T-helper 1 cell treated with Interleukin-12 subunit alpha and Interleukin-12 subunit beta and Interleukin-4 antibody, amounts not matched to agents 30 μg/mL and 1 μg/mL, for 36 hours (primary cell): Measurements from ENCODE around the gene BASP1.
"Not testable (repeated sequence)": the region's sequence is repeated elsewhere in the genome, so short reads cannot be mapped to it uniquely, and the experiment has no call there.

ENCODE experiments used
- H3K27ac Mint-ChIP-seq: one replicate; pipeline ENCODE4 v1.8.0; 2021; ENCODE audit warnings: mild to moderate bottlenecking, mixed read lengths
- H3K27me3 Mint-ChIP-seq: one replicate; pipeline ENCODE4 v1.8.0; 2021; ENCODE audit warnings: low read depth, mixed read lengths
- H3K36me3 Mint-ChIP-seq: one replicate; pipeline ENCODE4 v1.8.0; 2021; ENCODE audit warnings: low read depth, mixed read lengths
- H3K4me1 Mint-ChIP-seq: one replicate; pipeline ENCODE4 v1.8.0; 2021; ENCODE audit warnings: low read depth, mixed read lengths
- H3K4me3 Mint-ChIP-seq: one replicate; pipeline ENCODE4 v1.8.0; 2021; ENCODE audit warnings: mild to moderate bottlenecking, moderate library complexity, mixed read lengths
- H3K9me3 Mint-ChIP-seq: one replicate; pipeline ENCODE4 v1.8.0; 2021; ENCODE audit warnings: mixed read lengths

The BASP1 gene

DNA sequence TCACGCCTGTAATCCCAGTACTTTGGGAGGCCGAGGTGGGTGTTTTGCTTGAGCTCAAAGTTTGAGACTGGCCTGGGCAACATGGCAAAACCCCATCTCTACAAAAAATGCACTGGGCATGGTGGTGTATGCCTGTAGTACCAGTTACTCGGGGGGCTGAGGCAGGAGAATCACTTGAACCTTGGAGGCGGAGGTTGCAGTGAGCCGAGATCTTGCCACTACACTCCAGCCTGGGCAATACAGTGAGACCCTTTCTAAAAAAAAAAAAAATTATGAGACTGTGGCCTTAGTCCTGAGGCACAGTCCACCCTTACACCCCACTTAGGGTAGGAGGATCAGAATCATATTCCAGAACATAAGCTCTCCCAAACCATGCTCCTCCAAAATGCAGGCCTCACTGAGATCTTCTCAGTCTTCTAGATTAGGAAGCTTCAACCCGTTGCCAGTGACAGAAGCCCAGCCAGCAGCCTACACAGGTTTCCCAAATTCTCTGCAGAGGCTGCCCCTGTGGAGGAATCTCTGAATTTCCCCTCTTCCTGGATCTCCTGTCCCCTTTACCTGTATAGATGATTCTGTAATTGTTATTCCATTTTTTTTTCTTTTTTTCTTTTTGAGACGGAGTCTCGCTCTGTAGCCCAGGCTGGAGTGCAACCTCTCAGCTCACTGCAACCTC lies 77.3 kb downstream of the BASP1 start:
- Mint-ChIP-seq H3K36me3 (no peaks in the 10 kb centered on the region), H3K27ac (no peak overlapping the region), H3K4me1 (no peaks in the 10 kb centered on the region), H3K9me3 (peaks cover 9% of the 10 kb centered on the region), H3K27me3 (no peaks in the 10 kb centered on the region), H3K4me3 (no peak overlapping the region)

DNA sequence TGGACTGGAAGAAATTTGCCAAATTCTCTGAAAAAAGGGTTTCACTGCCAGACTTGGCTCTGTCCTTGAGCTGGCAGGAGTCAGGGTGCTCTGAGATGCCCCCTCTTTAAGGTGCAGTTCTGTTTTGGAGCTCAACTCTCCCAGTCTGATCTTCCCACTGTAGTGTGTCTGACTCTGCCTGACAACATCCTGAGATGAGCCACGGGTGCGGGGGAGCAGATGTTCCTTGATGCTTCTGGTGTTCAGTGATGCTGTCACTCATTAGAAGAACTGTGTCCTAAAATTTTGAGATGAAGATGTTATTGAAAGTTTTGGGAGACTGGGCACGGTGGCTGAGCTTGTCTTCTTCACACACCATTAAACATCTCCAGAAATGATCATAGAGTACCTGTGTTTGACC lies 78.2 kb downstream of the BASP1 start:
- Mint-ChIP-seq H3K4me3 (no peak overlapping the region), H3K27me3 (no peaks in the 10 kb centered on the region), H3K4me1 (no peaks in the 10 kb centered on the region), H3K9me3 (peaks cover 4% of the 10 kb centered on the region), H3K36me3 (no peaks in the 10 kb centered on the region), H3K27ac (no peak overlapping the region)

DNA sequence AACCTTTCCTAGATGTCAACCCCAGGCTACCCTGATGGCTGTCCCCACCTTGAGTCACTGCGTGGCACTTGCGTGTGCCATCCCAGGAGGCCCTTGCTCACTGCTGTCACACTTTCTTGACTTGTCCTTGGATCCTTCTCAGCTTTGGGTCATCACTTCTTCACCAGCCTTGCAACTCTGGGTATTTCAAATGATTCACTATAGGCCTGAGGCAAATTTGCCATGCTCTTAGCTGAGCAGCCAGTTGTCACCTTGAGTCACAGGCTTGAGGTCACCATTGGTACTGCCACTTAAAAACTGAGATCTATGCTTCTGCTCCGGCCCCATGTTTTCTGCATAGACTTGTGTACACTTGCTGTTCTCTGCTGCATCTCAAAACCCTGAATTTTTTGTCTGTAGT lies 84.7 kb downstream of the BASP1 start:
- no peak overlapping the region for H3K27ac Mint-ChIP-seq
- H3K27me3 Mint-ChIP-seq = no peaks in the 10 kb centered on the region
- H3K36me3 Mint-ChIP-seq = no peaks in the 10 kb centered on the region
- no peak overlapping the region for H3K4me3 Mint-ChIP-seq
- no peaks in the 10 kb centered on the region for H3K4me1 Mint-ChIP-seq
- H3K9me3 Mint-ChIP-seq = peaks cover 4% of the 10 kb centered on the region

DNA sequence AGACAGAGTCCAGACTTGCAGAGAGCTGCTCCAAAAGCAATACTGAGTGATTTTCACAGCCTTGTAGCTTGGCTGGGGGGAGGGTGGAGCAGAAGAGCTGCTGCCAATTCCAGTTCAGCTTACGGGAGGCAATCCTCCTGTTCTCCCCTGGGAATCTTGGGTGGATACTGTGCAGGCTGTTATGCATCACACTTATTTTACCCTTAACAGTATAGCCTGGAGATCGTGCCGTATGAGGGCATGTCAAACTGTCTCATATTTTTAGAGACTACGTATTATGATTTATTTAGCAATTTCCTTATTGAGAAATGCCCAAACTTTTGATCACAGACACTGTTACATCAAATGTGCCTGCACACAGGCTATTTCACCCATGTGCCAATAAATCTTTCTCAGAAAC lies 85.2 kb downstream of the BASP1 start:
- Mint-ChIP-seq H3K27ac (no peak overlapping the region), H3K4me3 (no peak overlapping the region), H3K4me1 (no peaks in the 10 kb centered on the region), H3K27me3 (no peaks in the 10 kb centered on the region), H3K9me3 (peaks cover 7% of the 10 kb centered on the region), H3K36me3 (no peaks in the 10 kb centered on the region)

DNA sequence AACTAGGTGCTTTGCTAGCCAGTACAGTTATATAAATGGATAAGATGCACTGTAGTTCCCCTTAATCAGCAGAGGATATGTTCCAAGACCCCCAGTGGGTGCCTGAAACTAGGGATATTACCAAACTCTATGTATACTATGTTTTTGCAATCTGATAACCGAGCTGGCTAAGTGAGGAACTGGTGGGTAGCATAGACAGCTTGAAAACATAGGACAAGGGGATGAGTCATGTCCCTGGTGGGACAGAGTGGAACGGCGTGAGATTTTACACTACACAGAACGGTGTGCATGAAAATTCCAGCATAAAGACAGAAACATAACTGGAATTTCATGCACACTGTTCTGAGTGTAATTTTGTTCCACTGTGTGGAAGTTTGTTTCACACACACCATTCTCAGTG lies 86.9 kb downstream of the BASP1 start:
- Mint-ChIP-seq H3K36me3 (no peaks in the 10 kb centered on the region), H3K27me3 (no peaks in the 10 kb centered on the region), H3K9me3 (peaks cover 7% of the 10 kb centered on the region), H3K4me1 (no peaks in the 10 kb centered on the region), H3K4me3 (no peak overlapping the region), H3K27ac (no peak overlapping the region)

DNA sequence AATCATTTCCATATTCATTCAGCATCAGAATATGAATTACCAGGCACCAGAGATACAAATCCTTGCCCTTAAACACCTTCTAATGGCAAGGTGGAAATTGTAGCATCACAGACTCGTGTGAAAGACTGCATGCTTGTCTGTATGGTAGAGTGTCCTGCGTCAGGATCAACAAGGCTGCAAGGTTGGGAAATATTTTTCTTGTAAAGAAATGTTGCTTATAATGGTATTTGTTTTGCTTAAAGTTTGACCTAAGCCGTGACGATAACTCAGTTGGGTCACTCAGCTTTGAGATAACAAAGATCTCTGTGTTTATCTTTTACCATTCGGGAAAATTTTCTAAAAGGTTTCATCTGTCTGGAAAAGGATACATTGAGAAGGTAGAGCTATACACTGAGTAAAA lies 87.6 kb downstream of the BASP1 start:
- Mint-ChIP-seq H3K9me3 (peaks cover 11% of the 10 kb centered on the region), H3K4me1 (no peaks in the 10 kb centered on the region), H3K36me3 (no peaks in the 10 kb centered on the region), H3K27ac (no peak overlapping the region), H3K27me3 (no peaks in the 10 kb centered on the region), H3K4me3 (no peak overlapping the region)

DNA sequence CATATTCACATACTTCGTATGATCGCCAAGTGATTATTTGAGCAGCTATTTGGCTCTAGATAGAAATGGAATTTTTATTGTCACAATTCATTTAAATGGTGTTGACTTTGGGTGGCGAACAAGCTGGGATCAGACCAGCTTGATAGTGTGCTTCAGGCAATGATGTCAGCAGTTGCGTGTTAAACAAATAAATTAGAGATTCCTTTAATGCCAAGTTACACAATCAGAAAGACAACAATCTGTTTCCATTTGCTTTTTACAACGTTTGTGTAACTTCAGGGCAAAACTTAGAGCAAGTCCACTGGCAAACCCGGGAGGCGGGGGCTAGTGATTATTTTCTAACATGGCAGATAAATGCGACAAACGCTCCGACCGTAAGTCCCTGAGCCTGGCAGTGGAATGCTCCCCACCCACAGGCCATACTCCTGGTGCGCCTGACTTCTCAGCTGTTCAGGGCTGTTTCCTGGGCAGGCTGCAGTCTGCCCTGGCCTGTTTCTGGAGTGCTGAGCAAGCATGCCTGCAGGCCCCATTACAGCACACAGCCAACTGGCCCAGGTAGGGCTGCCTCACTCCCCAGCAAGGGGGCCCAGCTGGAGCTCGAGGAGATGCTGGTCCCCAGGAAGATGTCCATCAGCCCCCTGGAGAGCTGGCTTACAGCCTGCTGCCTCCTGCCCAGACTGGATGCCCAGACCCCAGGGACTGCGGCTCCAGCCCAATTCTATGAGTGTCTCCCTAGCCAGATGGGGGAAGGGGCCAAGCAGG lies 88.7 kb downstream of the BASP1 start:
- Mint-ChIP-seq H3K9me3 (peaks cover 14% of the 10 kb centered on the region), H3K4me1 (no peaks in the 10 kb centered on the region), H3K27ac (no peak overlapping the region), H3K4me3 (no peak overlapping the region), H3K27me3 (no peaks in the 10 kb centered on the region), H3K36me3 (no peaks in the 10 kb centered on the region)

DNA sequence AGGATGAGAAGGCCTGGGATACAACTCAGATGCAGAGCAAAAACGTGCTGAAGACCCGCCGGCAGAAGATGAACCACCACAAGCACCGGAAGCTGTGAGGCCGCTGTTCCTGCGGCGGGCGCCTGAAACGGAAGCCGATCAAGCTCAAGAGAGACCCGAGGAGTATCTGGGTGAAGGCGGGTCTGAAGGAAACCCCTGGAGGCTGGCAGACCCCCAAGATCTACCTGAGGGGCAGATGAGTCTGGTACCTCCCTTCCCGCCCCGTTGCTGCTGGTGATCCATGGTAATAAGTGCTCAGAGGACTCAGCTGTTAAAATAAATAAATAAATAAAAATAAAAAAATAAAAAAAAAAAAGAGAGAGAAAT lies 89.3 kb downstream of the BASP1 start:
- Mint-ChIP-seq H3K27me3 (no peaks in the 10 kb centered on the region), H3K36me3 (no peaks in the 10 kb centered on the region), H3K4me3 (no peak overlapping the region), H3K4me1 (no peaks in the 10 kb centered on the region), H3K27ac (no peak overlapping the region), H3K9me3 (peaks cover 14% of the 10 kb centered on the region)

DNA sequence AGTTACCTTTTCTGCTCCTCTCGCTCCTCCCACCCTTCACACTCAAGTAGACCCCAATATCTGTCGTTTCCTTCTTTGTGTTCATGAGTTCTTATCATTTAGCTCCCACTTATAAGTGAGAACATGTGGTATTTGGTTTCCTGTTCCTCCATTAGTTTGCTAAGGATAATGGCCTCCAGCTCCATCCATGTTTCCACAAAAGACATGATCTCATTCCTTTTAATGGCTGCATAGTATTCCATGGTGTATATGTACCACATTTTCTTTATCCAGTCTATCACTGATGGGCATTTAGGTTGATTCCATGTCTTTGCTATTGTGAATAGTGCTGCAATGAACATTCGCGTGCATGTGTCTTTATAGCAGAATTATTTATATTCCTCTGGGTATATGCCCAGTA lies 90.0 kb downstream of the BASP1 start:
- not testable (repeated sequence) for H3K27ac Mint-ChIP-seq, H3K36me3 Mint-ChIP-seq, H3K4me1 Mint-ChIP-seq, H3K27me3 Mint-ChIP-seq, H3K4me3 Mint-ChIP-seq
- peaks cover 14% of the 10 kb centered on the region for H3K9me3 Mint-ChIP-seq

DNA sequence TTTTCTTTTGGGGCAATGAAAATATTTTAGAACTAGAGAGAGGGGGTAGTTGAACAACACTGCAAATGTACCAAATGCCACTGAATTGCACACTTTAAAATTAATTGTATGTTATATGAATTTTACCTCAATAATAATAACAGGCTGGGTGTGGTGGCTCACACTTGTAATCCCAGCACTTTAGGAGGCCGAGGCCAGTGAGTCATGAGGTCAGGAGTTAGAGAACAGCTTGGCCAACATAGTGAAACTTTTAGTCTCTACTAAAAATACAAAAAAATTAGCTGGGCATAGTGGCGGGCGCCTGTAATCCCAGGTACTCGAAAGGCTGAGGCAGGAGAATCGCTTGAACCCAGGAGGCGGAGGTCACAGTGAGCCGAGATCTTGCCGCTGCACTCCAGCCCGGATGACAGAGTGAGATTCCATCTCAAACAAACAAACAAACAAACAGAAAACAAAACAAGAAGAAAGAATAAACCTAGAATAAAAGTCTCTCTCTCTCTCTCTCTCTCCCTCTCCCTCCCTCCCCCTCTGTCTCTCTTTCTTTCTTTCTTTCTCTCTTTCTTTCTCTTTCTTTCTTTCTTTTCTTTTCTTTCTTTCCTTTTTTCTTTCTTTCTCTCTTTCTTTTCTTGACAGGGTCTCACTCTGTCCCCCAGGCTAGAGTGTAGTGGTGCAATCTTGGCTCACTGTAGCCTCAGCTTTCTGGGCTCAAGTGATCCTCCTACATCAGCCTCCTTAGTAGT lies 91.1 kb downstream of the BASP1 start:
- Mint-ChIP-seq H3K27me3 (no peaks in the 10 kb centered on the region), H3K4me3 (no peak overlapping the region), H3K4me1 (no peaks in the 10 kb centered on the region), H3K9me3 (peaks cover 10% of the 10 kb centered on the region), H3K27ac (no peak overlapping the region), H3K36me3 (no peaks in the 10 kb centered on the region)

DNA sequence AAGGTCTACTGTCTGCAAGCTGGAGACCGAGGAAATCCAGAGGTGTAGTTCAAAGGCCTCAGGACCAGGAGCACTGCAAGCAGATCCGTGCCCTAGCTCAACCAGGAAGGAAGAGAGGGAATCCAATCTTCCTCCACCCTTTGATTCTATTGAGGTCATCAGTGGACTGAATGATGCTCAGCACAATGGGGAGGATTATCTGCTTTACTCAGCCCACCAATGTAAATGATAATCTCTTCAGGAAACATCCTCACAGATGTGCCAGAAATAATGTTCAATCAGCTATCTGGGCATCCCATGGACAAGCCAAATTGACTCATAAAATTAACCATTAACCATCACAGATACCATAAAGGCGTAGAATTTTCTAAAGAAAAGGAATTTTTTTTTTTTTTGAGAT lies 92.0 kb downstream of the BASP1 start:
- H3K36me3 Mint-ChIP-seq = no peaks in the 10 kb centered on the region
- H3K4me1 Mint-ChIP-seq = no peaks in the 10 kb centered on the region
- no peaks in the 10 kb centered on the region for H3K27me3 Mint-ChIP-seq
- H3K27ac Mint-ChIP-seq = no peak overlapping the region
- peaks cover 10% of the 10 kb centered on the region for H3K9me3 Mint-ChIP-seq
- no peak overlapping the region for H3K4me3 Mint-ChIP-seq

DNA sequence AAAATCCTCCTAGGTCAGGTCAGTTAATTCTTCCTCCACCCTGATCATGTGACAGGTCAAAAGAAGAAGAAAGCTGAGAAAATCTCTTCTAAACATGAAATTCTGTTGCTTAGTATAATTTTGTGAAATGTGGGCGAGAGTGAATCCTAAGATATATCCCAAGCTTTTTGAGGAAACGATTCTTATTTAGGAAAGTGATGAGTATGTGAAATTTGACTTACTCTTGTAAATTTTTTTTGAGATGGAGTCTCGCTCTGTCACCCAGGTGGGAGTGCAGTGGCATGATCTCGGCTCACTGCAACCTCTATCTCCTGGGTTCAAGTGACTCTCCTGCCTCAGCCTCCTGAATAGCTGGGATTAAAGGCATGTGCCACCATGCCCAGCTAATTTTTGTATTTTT lies 93.1 kb downstream of the BASP1 start:
- not testable (repeated sequence) for H3K36me3 Mint-ChIP-seq, H3K4me3 Mint-ChIP-seq, H3K27ac Mint-ChIP-seq, H3K4me1 Mint-ChIP-seq, H3K27me3 Mint-ChIP-seq
- peaks cover 14% of the 10 kb centered on the region for H3K9me3 Mint-ChIP-seq

DNA sequence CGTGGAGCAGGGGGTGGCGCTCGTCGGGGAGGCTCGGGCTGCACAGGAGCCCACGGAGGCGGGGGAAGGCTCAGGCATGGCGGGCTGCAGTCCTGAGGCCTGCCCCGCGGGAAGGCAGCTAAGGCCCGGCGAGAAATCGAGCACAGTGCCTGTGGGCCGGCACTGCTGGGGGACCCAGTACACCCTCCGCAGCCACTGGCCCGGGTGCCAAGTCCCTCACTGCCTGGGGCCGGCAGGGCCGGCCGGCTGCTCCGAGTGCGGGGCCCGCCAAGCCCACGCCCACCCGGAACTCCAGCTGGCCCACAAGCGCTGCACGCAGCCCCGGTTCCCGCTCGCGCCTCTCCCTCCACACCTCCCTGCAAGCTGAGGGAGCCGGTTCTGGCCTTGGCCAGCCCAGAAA lies 94.4 kb downstream of the BASP1 start:
- H3K27ac Mint-ChIP-seq, H3K4me3 Mint-ChIP-seq, H3K27me3 Mint-ChIP-seq, H3K36me3 Mint-ChIP-seq, H3K4me1 Mint-ChIP-seq: not testable (repeated sequence)
- peaks cover 19% of the 10 kb centered on the region for H3K9me3 Mint-ChIP-seq

DNA sequence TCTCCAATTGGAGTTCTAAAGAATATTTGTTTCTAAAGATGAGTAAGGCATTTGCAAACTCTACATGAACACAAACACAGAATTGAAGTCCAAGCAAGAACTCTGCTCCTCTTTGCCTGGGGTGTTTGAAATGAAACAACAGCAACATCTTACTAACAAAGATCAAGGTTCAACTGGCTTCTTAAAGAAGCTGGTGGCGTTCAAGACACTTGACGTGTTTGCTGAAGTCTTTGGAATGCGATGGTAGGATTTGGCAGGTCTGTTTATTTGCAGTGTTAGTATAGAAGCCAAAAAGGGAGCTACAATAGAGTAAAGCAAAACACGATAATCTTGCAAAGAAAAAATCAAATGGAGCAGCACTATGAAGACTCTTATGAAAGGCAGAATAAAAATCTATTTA lies 94.9 kb downstream of the BASP1 start:
- H3K4me3 Mint-ChIP-seq = no peak overlapping the region
- no peaks in the 10 kb centered on the region for H3K36me3 Mint-ChIP-seq
- H3K27me3 Mint-ChIP-seq = no peaks in the 10 kb centered on the region
- H3K27ac Mint-ChIP-seq = no peak overlapping the region
- H3K4me1 Mint-ChIP-seq = no peaks in the 10 kb centered on the region
- H3K9me3 Mint-ChIP-seq = peaks cover 20% of the 10 kb centered on the region

DNA sequence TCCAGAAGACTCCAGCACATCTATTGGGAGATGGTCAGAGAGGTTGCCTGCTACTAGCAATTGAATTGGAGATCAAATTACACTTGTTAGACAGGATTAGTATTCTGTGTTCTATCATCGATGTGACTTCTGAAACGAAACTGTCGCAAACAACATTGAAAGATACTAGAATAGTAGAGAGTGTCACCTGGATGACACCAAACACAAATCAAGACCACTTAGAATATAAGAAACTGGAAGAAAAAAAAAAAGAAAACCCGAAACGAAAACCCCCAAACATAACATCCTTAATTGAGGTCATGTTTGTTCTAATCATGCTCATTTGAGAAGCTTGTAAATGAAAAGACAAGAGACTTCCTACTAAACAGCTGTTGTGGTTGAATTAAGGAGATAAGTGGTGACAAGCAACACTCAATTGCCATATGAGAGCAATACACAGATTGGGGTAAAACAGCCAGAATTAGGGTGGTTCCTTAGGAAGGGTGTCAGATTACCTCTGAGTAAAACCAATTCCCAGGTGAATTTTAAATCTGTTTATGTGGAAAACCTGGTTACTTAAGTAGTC lies 97.6 kb downstream of the BASP1 start:
- no peaks in the 10 kb centered on the region for H3K27me3 Mint-ChIP-seq
- no peaks in the 10 kb centered on the region for H3K4me1 Mint-ChIP-seq
- no peak overlapping the region for H3K27ac Mint-ChIP-seq
- H3K4me3 Mint-ChIP-seq = no peak overlapping the region
- H3K36me3 Mint-ChIP-seq = no peaks in the 10 kb centered on the region
- H3K9me3 Mint-ChIP-seq = peaks cover 25% of the 10 kb centered on the region
